GM21390 (cell line): ENCODE results near the gene TNFRSF12A.
"Not testable (repeated sequence)": the region's sequence is repeated elsewhere in the genome, so short reads cannot be mapped to it uniquely, and the experiment has no call there.

ENCODE experiments used
- ATAC-seq: cut with Tn5 transposase; IDR thresholded peaks from one replicate; pipeline ENCODE4 v1.9.1; 2021; ENCODE audit not compliant: unreplicated experiment

The TNFRSF12A gene

GRCh38 chr16:3060339-3061127, 40.4 kb downstream of the TNFRSF12A start:
- no peak for ATAC-seq

- no peak for ATAC-seq
These were observed 42.4 kb downstream of the TNFRSF12A start for GRCh38 chr16:3062553-3062952.

- no peak for ATAC-seq
These were observed 43.6 kb downstream of the TNFRSF12A start for GRCh38 chr16:3063625-3064386.

GRCh38 chr16:3065069-3065741, 45.0 kb downstream of the TNFRSF12A start, which contains the start of gene IL32:
TSS of gene IL32 (plus strand) at chr16:3065640. CDS start at chr16:3065812, 172 bp downstream.
- no peak for ATAC-seq

GRCh38 chr16:3065742-3066439, 45.7 kb downstream of the TNFRSF12A start:
- ATAC-seq, result no peak

GRCh38 chr16:3066440-3066748, 46.2 kb downstream of the TNFRSF12A start:
- ATAC-seq, result no peak

GRCh38 chr16:3068487-3068886, 48.3 kb downstream of the TNFRSF12A start:
- no peak for ATAC-seq

- not testable (repeated sequence) for ATAC-seq
These were observed 49.0 kb downstream of the TNFRSF12A start for GRCh38 chr16:3069146-3069545.

- ATAC-seq, result no peak
These were observed 50.5 kb downstream of the TNFRSF12A start for GRCh38 chr16:3070608-3071111.

- ATAC-seq, result no peak
These were observed 51.5 kb downstream of the TNFRSF12A start for GRCh38 chr16:3071655-3072054.
